DOHH2 (cell line): Measurements from ENCODE around the gene TMEM140.

Experiments used
- CTCF ChIP-seq: fragments of 200-600 bp; sonication (generic); IDR thresholded peaks from one replicate; pipeline ENCODE4 v1.5.1; 2014; ENCODE audit warnings: antibody characterized with exemption, mild to moderate bottlenecking, low read depth, low read length; ENCODE audit not compliant: poor library complexity, severe bottlenecking
- EZH2phosphoT487 ChIP-seq: fragments of 200-600 bp; sonication (generic); IDR thresholded peaks from 2 replicates; pipeline ENCODE4 v1.6.1; 2017; ENCODE audit warnings: borderline replicate concordance, mild to moderate bottlenecking, antibody characterized with exemption, low read length, moderate library complexity, mixed read lengths

- no peak for TF ChIP-seq CTCF
- no peak for TF ChIP-seq EZH2phosphoT487
These were observed 29.3 kb downstream of the TMEM140 start for GRCh38 chr7:135177028-135177696.
